ENCODE results near the gene GCNT4.

The GCNT4 gene

GRCh38 chr5:75012748-75013147, 39.6 kb downstream of the GCNT4 start:
- no peak for DNase-seq

- DNase-seq = no peak
Measured at GRCh38 chr5:75010838-75011237, 41.5 kb downstream of the GCNT4 start.

- no peak for DNase-seq
Measured at GRCh38 chr5:75009556-75010345, 42.6 kb downstream of the GCNT4 start.

DNA sequence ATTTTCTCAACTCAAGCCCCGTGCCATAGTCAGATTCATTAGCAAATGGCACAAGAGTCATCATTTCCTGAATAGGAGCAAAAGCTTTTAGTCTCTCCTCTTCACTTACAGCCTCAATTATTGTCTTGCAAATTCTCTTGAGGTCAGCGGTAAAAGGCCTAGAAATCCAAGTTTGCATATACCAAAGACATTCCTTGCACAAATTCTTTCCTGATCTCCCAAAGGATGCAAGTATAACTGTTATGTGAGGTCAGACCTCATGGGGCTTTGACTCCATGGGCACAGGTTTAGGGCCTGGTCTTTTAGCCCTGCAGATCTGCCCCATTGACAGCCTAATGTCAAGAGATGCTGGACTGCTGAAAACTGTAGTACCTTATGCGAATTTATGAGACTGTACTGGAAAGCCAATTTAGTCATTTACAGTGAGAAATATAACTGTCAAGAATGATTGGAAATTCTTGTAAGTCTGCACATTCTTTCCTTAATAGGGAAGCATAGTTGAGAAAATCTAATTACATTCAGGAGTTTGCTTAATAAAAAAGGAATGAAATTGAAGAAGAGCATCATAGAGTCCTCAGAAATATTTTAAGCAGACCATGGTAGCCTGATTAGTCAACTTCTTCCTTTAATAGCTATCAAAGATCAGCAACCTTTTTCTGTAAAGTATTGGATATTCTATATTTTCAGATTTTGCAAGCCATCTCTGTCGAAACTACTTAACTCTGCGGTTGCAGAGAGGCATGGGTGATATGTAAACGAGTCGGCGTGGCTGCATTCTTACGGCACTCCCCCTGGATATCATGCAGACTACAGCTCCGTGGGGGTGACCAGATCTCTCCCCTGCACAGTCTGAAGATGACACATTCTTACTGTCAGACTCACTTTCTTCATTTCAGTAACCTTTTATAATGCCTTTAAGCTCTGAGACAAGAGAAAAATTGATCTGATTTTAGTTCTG, 45.2 kb downstream of the GCNT4 start:
- no peak for DNase-seq

DNA sequence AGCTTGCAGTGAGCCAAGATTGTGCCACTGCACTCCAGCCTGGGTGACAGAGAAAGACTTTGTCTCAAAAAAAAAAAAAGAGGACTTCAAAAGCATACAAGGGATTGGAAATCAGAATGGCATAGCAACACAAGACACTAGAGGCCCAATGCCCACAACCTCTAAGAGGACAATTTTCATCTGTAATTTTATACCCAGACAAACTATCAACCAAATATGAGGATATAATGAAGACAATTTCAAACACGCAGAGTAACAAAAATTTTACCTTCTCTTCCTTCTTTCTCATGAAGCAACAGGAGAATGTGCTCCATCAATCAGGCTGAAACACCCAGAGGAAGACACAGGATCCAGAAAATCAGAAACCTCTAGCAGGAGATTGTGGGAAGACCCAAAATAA, 46.8 kb downstream of the GCNT4 start:
- no peak for DNase-seq
